Hypothalamus (tissue), 51 donors: ENCODE results near the gene HSPA4.
A peak's percentile ranks its signal among the peaks of the same experiment; 100 is the strongest.

Source experiments
- DNase-seq, 51 donors: peaks; one replicate each; lab custom pipeline; 2025; lab: John Stamatoyannopoulos, UW

Gene HSPA4

DNA sequence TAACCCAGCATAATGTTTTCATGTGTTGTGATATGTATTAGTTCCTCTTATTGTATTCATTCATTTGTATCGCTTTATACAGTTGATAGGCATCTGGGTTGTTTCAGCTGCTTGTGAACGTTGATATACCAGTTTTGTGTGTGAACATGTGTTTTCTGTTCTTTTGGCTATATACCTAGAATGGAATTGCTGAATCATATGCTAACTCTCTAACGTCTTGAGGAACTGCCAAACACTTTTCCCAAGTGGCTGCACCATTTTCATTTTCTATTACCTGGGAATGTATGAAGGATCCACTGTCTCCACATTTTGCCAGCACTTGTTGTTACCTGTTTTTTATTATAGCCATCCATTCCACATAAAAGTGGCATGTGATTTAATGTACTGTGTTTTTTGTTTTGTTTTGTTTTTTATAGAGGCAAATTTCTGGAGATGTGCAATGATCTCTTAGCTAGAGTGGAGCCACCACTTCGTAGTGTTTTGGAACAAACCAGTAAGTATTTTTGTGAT is 34.6 kb downstream of the HSPA4 start:
- no peak for DNase-seq

GRCh38 chr5:133088064-133088463 is 36.3 kb downstream of the HSPA4 start:
- DNase-seq: no peak

DNA sequence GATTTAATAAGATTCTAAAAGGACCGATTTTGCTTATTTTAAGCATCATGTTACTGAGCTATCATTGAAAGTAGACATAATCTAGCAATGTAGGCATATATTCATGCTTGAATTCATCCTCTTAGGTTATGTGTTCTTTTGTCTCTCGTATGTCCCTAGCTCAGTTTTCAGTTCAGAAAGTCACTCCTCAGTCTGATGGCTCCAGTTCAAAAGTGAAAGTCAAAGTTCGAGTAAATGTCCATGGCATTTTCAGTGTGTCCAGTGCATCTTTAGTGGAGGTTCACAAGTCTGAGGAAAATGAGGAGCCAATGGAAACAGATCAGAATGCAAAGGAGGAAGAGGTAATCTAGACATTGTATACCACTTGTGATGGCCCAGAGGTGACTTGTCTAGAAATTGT is 39.2 kb downstream of the HSPA4 start:
- no peak for DNase-seq

DNA sequence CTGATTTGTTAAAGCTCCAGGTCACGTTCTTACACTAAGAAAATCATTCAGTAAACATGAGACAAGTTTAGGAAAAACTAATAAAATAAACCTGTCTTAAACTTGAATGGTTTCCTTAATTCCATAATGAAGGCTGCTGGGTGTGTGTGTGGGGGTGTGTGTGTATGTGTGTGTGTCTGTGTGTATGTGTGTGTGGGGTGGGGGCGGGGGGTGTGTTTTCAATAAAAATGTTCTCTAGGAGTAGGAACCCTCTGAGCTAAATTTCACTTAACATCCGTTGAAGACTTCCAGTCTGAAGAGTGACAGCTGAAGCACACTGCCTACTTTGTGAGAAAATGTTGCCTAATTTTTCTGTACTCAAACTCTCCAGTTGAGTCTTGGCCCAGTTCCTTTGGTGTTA is 54.5 kb downstream of the HSPA4 start:
- no peak for DNase-seq

DNA sequence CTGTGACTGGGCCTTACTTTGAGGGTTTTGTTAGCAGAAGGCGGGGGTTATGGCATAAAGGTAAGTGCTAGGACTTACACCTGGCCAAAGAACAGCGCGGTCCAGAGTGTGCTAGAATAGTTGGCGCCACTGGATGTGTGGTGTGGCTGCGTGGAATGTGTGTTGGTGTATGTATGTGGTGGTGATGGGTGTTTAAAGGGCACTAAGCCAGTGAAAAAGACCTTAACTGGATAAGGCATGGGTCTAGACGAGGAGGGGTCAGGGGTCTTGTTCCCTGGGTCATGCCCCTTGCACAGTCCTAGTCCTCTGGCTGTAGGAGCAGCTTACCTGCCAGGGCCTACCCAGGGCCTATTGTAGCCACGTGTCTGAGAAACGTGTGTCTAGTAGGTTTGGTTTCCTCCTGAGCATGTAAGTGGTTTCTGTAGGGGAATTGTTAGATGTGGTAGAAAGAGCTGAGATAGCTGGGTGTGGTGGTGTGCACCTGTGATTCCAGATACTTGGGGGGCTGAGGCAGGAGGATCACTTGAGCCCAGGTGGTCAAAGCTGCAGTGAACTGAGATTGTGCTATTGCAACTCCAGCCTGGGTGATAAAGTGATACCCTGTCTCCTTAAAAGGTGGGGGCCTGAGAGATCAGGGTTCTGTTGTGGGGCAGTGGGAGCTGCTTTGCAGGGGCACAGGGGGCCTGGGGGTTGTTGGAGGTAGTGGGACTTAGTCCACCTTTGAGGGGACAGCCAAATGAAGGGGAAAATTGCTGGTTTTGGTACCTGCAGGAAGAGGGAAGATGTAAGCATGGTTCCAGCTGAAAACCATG is 55.2 kb downstream of the HSPA4 start:
- DNase-seq: no peak

- DNase-seq: no peak
These were observed 56.7 kb downstream of the HSPA4 start for GRCh38 chr5:133108481-133108921.

GRCh38 chr5:133109655-133110483 is 58.1 kb downstream of the HSPA4 start:
- no peak for DNase-seq

DNA sequence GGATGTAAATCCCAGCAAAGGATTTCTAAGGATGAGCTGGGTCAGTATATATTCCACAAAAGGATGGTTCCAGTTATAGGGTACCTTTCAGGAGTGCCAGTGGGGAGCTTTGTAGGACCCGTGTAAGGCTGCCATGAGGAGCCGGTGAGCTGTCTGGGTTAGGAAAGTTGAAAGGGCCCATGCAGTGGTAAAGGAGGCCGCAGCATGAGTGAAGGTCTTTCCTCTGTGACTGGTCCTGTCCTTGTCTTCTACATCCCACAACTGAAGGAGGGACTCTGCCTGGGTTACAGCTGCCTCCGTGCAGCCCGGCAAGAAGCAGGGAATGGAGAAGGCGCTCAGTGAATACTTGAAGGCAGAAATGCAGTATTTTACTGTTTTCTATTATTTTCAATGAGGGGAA is 58.9 kb downstream of the HSPA4 start:
- DNase-seq: no peak

GRCh38 chr5:133111299-133111698 is 59.5 kb downstream of the HSPA4 start:
- peak in 48 of 51 donors; percentile 6 to 86 (median 56) for DNase-seq

- DNase-seq: no peak
These were observed 60.3 kb downstream of the HSPA4 start for GRCh38 chr5:133112026-133112660.

DNA sequence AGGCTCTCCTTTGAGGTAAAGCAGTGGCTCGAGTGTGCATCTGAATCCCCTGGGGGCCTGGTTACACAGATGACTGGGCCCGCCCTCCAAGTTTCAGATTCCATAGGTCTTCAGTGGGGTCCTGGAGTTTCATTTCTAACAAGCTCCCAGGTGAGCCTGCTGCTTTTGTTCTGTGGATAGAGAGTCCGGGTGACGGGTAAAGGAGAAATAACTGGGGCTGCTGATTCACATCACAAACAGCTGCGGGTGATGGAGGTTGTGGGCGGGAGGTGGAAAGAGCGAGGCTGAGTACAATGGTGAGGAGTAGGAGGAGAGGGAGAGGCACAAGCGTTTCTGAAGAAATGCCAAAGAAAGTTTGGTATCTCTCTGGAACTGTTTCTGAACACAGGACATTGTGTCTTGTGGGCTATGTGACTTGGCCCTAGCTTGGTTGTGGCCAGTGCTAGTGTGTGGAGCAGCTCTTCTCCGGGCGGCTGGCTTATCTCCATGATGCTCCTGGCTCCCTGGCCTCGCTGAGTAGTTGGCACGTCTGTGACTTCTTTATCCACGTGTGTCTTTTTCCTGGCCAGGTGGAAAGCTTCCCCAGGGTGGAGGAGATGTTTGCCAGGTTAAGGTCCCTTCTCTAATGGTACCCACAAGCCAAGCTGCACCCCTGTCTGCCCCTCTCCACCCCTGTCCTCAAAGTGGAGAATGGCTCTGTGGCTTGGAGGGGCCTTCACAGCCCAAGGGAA is 61.7 kb downstream of the HSPA4 start:
- DNase-seq: peak in 3 of 51 donors; percentile 28 to 36 (median 30)

DNA sequence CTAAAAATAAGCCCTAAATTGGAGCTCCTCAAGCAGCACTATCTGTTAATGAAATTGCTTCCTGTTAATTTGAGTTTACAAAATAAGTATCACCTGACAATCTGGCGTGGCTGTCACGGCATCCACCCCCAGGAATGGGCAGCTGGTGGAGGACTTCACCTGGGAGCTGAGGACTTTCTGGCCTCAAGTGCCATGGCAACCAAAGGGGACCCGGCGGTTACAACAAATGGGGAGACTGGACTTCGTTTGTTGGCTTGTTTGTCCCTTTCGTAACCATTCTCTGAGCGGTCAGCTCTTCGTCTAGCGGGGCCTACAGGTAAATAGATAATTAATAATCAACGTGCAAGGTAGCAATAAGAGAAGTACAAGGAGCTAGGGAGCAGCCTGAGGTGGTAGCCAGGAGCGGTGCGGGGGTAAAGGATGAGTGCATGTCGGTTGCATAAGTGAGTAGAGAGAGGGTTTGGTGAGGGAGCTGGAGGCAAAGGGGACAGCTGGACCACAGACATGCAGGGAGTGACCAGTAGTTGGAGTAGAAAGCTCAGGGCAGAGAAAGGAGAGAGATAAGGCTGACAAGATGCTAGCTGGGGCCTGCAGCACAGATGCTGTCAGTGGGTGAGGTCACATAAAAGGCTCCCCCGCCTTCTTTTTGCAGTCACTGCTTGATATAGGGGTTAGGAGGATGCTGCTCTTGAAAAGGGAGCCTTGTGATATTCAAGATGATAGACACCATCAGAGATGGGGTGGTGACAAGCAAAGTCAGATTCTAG is 62.5 kb downstream of the HSPA4 start:
- DNase-seq: no peak

GRCh38 chr5:133114933-133115310 is 63.1 kb downstream of the HSPA4 start:
- no peak for DNase-seq

GRCh38 chr5:133116601-133117000 is 64.8 kb downstream of the HSPA4 start:
- DNase-seq: peak in 1 of 51 donors; percentile 27

DNA sequence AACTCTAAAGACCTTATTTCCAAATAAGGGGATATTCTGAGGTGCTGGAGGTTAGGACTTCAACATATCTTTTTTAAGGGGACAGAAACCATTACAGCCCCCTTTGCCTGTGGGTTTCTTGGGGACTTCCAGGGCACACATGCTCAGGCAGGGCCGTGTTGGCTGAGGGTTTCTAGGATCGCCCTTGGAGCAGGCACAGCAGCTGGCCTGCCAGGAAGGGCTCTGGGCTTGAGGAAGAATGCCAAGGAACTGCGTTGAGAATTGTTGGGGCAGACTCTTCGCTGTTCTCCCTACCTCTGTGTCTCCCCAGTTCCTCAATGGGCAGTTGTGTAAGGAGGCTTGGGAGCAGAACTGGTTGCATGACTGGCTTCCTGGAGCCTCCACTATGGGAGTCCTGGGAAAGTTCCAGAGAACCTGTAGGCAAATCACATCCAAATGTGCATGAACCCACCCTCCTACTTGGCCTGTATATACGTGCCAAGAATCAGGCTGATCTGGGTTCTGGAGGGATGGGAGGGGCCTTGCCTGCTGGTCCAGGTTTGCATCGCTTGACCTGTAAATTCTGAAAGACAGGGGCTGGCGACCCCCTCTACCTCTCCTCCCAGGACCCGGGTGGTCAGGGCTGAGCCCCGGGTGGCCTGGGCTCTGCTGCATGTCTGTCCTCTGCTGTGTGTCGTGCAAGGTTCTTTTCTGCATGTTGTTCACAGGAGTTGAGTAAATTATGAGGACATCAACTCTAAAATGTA is 65.5 kb downstream of the HSPA4 start:
- DNase-seq: peak in 6 of 51 donors; percentile 7 to 49 (median 17)

DNA sequence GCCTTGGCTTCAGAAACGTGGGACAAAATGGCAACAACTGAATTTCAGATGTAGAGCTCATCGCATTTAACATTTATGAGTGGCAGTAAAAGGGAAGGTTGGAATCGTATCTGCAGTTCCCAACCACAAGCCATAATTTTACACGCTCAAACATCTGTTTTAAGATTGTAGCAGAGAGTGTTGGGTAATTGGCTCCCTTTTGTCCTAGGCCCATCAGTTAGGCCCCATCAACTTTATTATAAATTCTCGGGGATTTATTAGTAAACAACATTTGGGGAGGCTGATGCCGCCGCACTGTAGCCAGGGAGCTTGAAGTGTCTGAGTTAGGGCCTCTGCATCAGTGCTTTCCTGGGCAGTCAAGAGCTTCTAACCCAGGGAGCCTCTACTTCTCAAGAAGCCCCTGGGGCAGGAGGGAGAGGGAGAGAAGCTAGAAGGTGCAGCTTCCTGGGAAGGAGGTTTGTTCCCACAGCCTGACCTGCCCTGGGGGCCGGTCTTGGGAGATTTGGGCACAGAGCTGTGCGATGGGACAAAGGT is 66.2 kb downstream of the HSPA4 start:
- no peak for DNase-seq

DNA sequence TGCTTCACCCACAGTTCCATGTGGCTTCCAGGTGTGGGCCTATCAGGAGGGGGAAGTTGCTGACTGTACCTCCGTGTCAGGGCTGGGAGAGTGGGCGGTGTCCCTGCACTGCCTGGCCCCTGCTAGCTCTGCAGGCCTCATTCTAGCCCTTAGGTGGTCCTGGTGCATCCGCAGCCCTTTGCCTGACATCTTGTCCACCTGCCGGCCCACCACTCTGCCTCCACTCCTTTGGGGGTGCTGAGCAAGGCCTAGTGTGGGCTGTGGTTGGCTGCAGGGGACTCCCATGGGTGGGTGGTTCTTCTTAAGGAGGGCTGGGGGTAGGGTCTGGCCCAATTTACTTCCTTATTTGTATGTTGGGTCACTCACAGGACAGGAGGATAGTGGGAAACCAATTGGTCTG is 66.9 kb downstream of the HSPA4 start:
- DNase-seq: no peak

GRCh38 chr5:133119233-133119711 is 67.5 kb downstream of the HSPA4 start:
- DNase-seq: no peak
